ENCODE data around the gene KLHL40. TPM values are rescaled to one million over a fixed set of nuclear protein-coding genes. Genes with fewer than 3 reads are reported as not detected.
A peak's percentile ranks its signal among the peaks of the same experiment; 100 is the strongest.

The KLHL40 gene
- total and polyA plus RNA-seq, 5 donors from 2014 or later, result not detected

GRCh38 chr3:42649006-42649405 is 36.3 kb upstream of the KLHL40 start:
- Mint-ChIP-seq H3K27me3 (peaks cover 16% of the 10 kb centered on the region), H3K9me3 (no peaks in the 10 kb centered on the region), H3K4me3 (no peak overlapping the region), H3K4me1 (peaks cover 6 to 18% (median 10%) of the 10 kb centered on the region in 4 donors), H3K36me3 (peaks cover 32% of the 10 kb centered on the region), H3K27ac (peak overlapping the region; percentile 52 to 82 (median 69))
- peaks cover 10% of the 10 kb centered on the region for H3K4me1 ChIP-seq (ENCODE audit: control insufficient read depth, insufficient read depth, low read length, poor library complexity, severe bottlenecking)
- no peak for ATAC-seq (ENCODE audit: low read depth in 2 of 2)
- no peak overlapping the region for H3K27ac ChIP-seq (ENCODE audit: insufficient read depth, low read length, poor library complexity, severe bottlenecking)
- H3K27me3 ChIP-seq (ENCODE audit: control insufficient read depth, insufficient read depth, low read length), result no peaks in the 10 kb centered on the region
- no peaks in the 10 kb centered on the region for H3K9me3 ChIP-seq (ENCODE audit: control insufficient read depth in 2 of 2, low read length in 2 of 2)
- H3K36me3 ChIP-seq (ENCODE audit: control insufficient read depth, insufficient read depth, low read length), result peaks cover 48% of the 10 kb centered on the region
- no peak overlapping the region for H3K4me3 ChIP-seq (ENCODE audit: low read depth, low read length)
- no peak for DNase-seq

DNA sequence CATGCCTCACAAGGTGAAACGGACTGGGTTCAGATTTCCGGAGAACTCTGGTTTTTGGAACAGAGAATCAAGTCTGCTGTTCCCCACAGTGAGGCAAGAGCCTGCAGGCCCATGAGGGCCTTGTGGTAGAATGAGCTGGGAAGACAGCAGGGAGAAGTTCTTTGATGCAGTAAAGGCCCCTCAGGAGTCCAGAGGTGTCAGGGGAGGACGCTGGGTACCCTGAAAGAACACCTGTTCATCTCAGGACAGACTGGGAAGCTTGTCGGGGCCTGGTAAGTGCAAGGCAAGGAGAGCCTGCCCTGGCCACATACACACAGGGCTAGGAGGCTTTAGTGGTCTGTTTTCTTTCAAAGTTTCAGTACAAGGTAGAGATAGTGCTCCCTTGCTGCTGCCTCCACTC is 35.6 kb upstream of the KLHL40 start:
- H3K27me3 ChIP-seq (ENCODE audit: control insufficient read depth, insufficient read depth, low read length), result no peaks in the 10 kb centered on the region
- DNase-seq, result no peak
- no peak overlapping the region for H3K4me3 ChIP-seq (ENCODE audit: low read depth, low read length)
- H3K9me3 Mint-ChIP-seq, result no peaks in the 10 kb centered on the region
- H3K27ac ChIP-seq (ENCODE audit: insufficient read depth, low read length, poor library complexity, severe bottlenecking), result no peak overlapping the region
- peaks cover 27% of the 10 kb centered on the region for H3K36me3 Mint-ChIP-seq
- H3K4me1 Mint-ChIP-seq, result peaks cover 2 to 17% (median 10%) of the 10 kb centered on the region in 4 donors
- H3K36me3 ChIP-seq (ENCODE audit: control insufficient read depth, insufficient read depth, low read length), result peaks cover 41% of the 10 kb centered on the region
- no peak for ATAC-seq (ENCODE audit: low read depth in 2 of 2)
- H3K9me3 ChIP-seq (ENCODE audit: control insufficient read depth in 2 of 2, low read length in 2 of 2), result no peaks in the 10 kb centered on the region
- peaks cover 14% of the 10 kb centered on the region for H3K4me1 ChIP-seq (ENCODE audit: control insufficient read depth, insufficient read depth, low read length, poor library complexity, severe bottlenecking)
- H3K27ac Mint-ChIP-seq, result peak overlapping the region in 2 of 3 donors; percentile 12 to 82
- H3K27me3 Mint-ChIP-seq, result peaks cover 16% of the 10 kb centered on the region
- no peak overlapping the region for H3K4me3 Mint-ChIP-seq

DNA sequence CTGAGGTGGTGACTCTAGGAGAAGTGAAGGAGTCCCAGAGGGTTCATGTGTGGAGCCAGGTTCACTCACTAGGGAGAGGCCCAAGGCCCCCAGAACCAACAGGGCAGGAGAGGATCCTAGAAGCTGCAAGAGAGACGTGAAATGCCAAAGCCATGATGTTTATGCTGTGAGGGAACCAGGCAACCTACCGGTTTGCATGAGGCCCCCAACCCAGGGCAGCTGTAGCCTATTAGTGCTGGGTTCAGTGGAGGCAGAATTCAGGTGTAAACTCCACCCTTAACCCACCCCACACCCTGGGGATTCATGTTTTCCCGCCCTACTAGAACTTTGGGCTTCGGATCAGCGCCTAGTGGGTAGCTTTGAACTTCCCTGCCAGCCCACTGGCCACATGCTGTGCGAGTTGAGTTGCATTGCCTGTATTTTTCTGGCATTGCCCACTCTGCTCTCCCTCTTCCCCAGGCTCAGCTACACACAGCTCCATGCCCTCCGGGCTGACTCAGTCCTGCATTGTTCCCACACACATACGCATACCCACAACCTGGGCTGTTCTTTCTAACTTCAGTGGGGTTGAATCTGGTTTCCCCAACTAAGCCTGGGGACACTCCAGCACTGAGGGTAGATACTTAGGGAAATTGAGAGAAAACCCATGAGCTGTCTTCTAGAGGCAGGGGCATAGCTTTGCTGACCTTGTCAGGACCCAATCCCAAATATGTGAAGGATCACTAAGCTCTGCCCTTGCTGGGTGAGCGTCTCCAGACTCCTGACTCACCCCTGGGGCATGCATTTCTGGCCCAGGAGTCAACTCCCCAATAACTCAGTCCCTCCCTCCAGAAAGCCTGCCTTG is 33.9 kb upstream of the KLHL40 start:
- Mint-ChIP-seq H3K27ac (peak overlapping the region in 1 of 3 donors; percentile 34), H3K36me3 (peaks cover 23% of the 10 kb centered on the region), H3K27me3 (peaks cover 16% of the 10 kb centered on the region), H3K4me3 (peak overlapping the region in 1 of 4 donors; percentile 29), H3K4me1 (peaks cover 0 to 16% (median 10%) of the 10 kb centered on the region in 4 donors), H3K9me3 (no peaks in the 10 kb centered on the region)
- Histone ChIP-seq H3K4me3 (ENCODE audit: low read depth, low read length) (no peak overlapping the region), H3K4me1 (ENCODE audit: control insufficient read depth, insufficient read depth, low read length, poor library complexity, severe bottlenecking) (peaks cover 18% of the 10 kb centered on the region), H3K27ac (ENCODE audit: insufficient read depth, low read length, poor library complexity, severe bottlenecking) (no peak overlapping the region), H3K27me3 (ENCODE audit: control insufficient read depth, insufficient read depth, low read length) (no peaks in the 10 kb centered on the region), H3K36me3 (ENCODE audit: control insufficient read depth, insufficient read depth, low read length) (peaks cover 24% of the 10 kb centered on the region), H3K9me3 (ENCODE audit: control insufficient read depth in 2 of 2, low read length in 2 of 2) (no peaks in the 10 kb centered on the region)
- no peak for ATAC-seq (ENCODE audit: low read depth in 2 of 2)
- no peak for DNase-seq

GRCh38 chr3:42652251-42652610 is 33.1 kb upstream of the KLHL40 start:
- ATAC-seq (ENCODE audit: low read depth in 2 of 2), result no peak

DNA sequence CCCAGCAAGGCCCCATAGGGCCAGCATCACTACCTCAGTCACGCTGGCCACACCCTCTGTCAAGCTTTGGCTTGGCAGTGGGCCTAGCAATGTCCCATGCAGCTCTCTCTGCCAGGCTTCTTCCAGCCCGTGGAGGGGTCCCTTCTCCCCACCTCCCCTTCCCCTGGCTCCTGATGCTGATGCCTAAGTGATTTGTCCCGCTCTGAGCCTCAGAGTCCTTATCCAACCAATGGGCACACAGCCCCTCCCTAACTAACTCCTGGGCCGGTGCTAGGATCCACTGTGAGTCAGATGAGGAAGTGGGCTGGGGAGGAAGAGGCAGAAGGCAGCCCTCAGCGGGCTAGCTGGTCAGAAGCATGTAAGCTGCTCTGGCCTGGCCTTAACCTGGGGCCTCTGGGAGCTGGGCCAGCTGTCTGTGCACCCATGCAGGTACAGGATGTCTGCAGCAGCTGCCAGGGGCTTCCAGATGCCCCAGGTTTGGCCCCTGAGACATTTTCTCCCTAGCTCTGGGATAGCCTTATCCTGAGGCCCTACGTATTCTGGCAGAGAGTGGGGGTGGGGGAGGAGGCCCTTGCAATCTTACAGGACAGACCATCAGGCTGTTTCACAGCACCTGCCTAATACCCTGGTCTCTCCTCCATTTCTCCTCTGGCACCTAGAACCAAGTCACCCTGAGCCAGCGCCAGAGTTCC is 32.6 kb upstream of the KLHL40 start:
- no peak overlapping the region for H3K27ac ChIP-seq (ENCODE audit: insufficient read depth, low read length, poor library complexity, severe bottlenecking)
- Mint-ChIP-seq H3K9me3 (no peaks in the 10 kb centered on the region), H3K27me3 (peaks cover 16% of the 10 kb centered on the region), H3K4me1 (peaks cover 0 to 12% (median 7%) of the 10 kb centered on the region in 4 donors), H3K36me3 (peaks cover 13% of the 10 kb centered on the region), H3K27ac (peak overlapping the region in 1 of 3 donors; percentile 83), H3K4me3 (peak overlapping the region; percentile 48 to 92 (median 64))
- peaks cover 11% of the 10 kb centered on the region for H3K36me3 ChIP-seq (ENCODE audit: control insufficient read depth, insufficient read depth, low read length)
- no peaks in the 10 kb centered on the region for H3K9me3 ChIP-seq (ENCODE audit: control insufficient read depth in 2 of 2, low read length in 2 of 2)
- DNase-seq (no peak), ATAC-seq (ENCODE audit: low read depth in 2 of 2) (no peak)
- no peak overlapping the region for H3K4me3 ChIP-seq (ENCODE audit: low read depth, low read length)
- no peaks in the 10 kb centered on the region for H3K27me3 ChIP-seq (ENCODE audit: control insufficient read depth, insufficient read depth, low read length)
- peaks cover 18% of the 10 kb centered on the region for H3K4me1 ChIP-seq (ENCODE audit: control insufficient read depth, insufficient read depth, low read length, poor library complexity, severe bottlenecking)

More at GRCh38 chr3:42652251-42652610, 33.1 kb upstream of the KLHL40 start:
- H3K27ac ChIP-seq (ENCODE audit: insufficient read depth, low read length, poor library complexity, severe bottlenecking), result no peak overlapping the region
- DNase-seq, result no peak
- H3K9me3 ChIP-seq (ENCODE audit: control insufficient read depth in 2 of 2, low read length in 2 of 2), result no peaks in the 10 kb centered on the region
- Mint-ChIP-seq H3K9me3 (no peaks in the 10 kb centered on the region), H3K27me3 (peaks cover 16% of the 10 kb centered on the region), H3K36me3 (peaks cover 17% of the 10 kb centered on the region), H3K4me3 (no peak overlapping the region), H3K4me1 (peaks cover 0 to 12% (median 7%) of the 10 kb centered on the region in 4 donors), H3K27ac (no peak overlapping the region)
- H3K4me3 ChIP-seq (ENCODE audit: low read depth, low read length), result no peak overlapping the region
- peaks cover 16% of the 10 kb centered on the region for H3K36me3 ChIP-seq (ENCODE audit: control insufficient read depth, insufficient read depth, low read length)
- H3K27me3 ChIP-seq (ENCODE audit: control insufficient read depth, insufficient read depth, low read length), result no peaks in the 10 kb centered on the region
- peaks cover 18% of the 10 kb centered on the region for H3K4me1 ChIP-seq (ENCODE audit: control insufficient read depth, insufficient read depth, low read length, poor library complexity, severe bottlenecking)

- Histone ChIP-seq H3K9me3 (ENCODE audit: control insufficient read depth in 2 of 2, low read length in 2 of 2) (no peaks in the 10 kb centered on the region), H3K27ac (ENCODE audit: insufficient read depth, low read length, poor library complexity, severe bottlenecking) (no peak overlapping the region), H3K36me3 (ENCODE audit: control insufficient read depth, insufficient read depth, low read length) (peaks cover 6% of the 10 kb centered on the region), H3K27me3 (ENCODE audit: control insufficient read depth, insufficient read depth, low read length) (no peaks in the 10 kb centered on the region), H3K4me1 (ENCODE audit: control insufficient read depth, insufficient read depth, low read length, poor library complexity, severe bottlenecking) (peaks cover 18% of the 10 kb centered on the region), H3K4me3 (ENCODE audit: low read depth, low read length) (no peak overlapping the region)
- Mint-ChIP-seq H3K27ac (peak overlapping the region in 1 of 3 donors; percentile 83), H3K27me3 (peaks cover 16% of the 10 kb centered on the region), H3K4me1 (peaks cover 0 to 11% (median 7%) of the 10 kb centered on the region in 4 donors), H3K36me3 (peaks cover 9% of the 10 kb centered on the region), H3K9me3 (no peaks in the 10 kb centered on the region), H3K4me3 (peak overlapping the region; percentile 48 to 92 (median 64))
- DNase-seq (no peak), ATAC-seq (ENCODE audit: low read depth in 2 of 2) (no peak)
Measured at GRCh38 chr3:42653303-42653559, 32.1 kb upstream of the KLHL40 start.

- Mint-ChIP-seq H3K27ac (peak within 1 kb of the TSS in 1 of 3 donors; percentile 83), H3K36me3 (peaks cover 8% of the 10 kb centered on the region), H3K27me3 (peaks cover 16% of the 10 kb centered on the region), H3K4me3 (peak within 1 kb of the TSS; percentile 56 to 92 (median 80)), H3K9me3 (no peaks in the 10 kb centered on the region), H3K4me1 (peaks cover 0 to 11% (median 6%) of the 10 kb centered on the region in 4 donors)
- peaks cover 3% of the 10 kb centered on the region for H3K36me3 ChIP-seq (ENCODE audit: control insufficient read depth, insufficient read depth, low read length)
- DNase-seq (no peak), ATAC-seq (ENCODE audit: low read depth in 2 of 2) (no peak)
- H3K4me3 ChIP-seq (ENCODE audit: low read depth, low read length), result no peak within 1 kb of the TSS
- no peaks in the 10 kb centered on the region for H3K9me3 ChIP-seq (ENCODE audit: control insufficient read depth in 2 of 2, low read length in 2 of 2)
- peaks cover 18% of the 10 kb centered on the region for H3K4me1 ChIP-seq (ENCODE audit: control insufficient read depth, insufficient read depth, low read length, poor library complexity, severe bottlenecking)
- no peak within 1 kb of the TSS for H3K27ac ChIP-seq (ENCODE audit: insufficient read depth, low read length, poor library complexity, severe bottlenecking)
- no peaks in the 10 kb centered on the region for H3K27me3 ChIP-seq (ENCODE audit: control insufficient read depth, insufficient read depth, low read length)
Measured at GRCh38 chr3:42653560-42654330, 31.6 kb upstream of the KLHL40 start, which contains the start of gene ZBTB47. ZBTB47 (plus strand) TSS chr3:42653697; CDS start chr3:42658356, 4,659 bp downstream.

Measured in CD4-positive, CD25-positive, alpha-beta regulatory T cell (primary cell).